HEK293 (cell line): ENCODE measurements around the gene GSC2.

ENCODE experiments used
- CTCF ChIA-PET: fragments of 350-600 bp; formaldehyde crosslinking; extraction: SDS; loops from one replicate; lab custom pipeline; 2021; ENCODE audit warnings: antibody characterized with exemption; lab: Yijun Ruan, JAX
- POLR2A ChIA-PET: fragments of 300-600 bp; formaldehyde crosslinking; extraction: SDS; loops from one replicate; lab custom pipeline; 2020; ENCODE audit warnings: antibody characterized with exemption, inconsistent platforms; lab: Yijun Ruan, JAX
- H3K27ac ChIP-seq: fragments of 200-500 bp; sonication (Bioruptor generic); 2 replicates; pipeline ENCODE4 v1.5.1; 2014; ENCODE audit warnings: low read depth, low read length, control low read depth, inconsistent platforms; ENCODE audit errors: extremely low read depth
- H3K36me3 ChIP-seq, 2 experiments: fragments of 200-500 bp in 1 of 2; sonication (Bioruptor generic) in 1 of 2; 1 replicate in 1 of 2; 2 replicates in 1 of 2; pipeline ENCODE4 v1.5.1; 2014 to 2017; ENCODE audit warnings: inconsistent platforms in 2 of 2, low read length in 2 of 2; ENCODE audit not compliant: control insufficient read depth in 2 of 2, insufficient read depth in 1 of 2
- H3K4me1 ChIP-seq: fragments of 200-500 bp; sonication (Bioruptor generic); 2 replicates; pipeline ENCODE4 v1.5.1; 2014; ENCODE audit warnings: mild to moderate bottlenecking, low read length, inconsistent platforms; ENCODE audit not compliant: control insufficient read depth, insufficient read depth
- H3K4me3 ChIP-seq: 2 replicates; pipeline ENCODE4 v1.5.1; 2011; ENCODE audit warnings: low read depth, mild to moderate bottlenecking, control low read depth, low read length, moderate library complexity
- H3K9me3 ChIP-seq: fragments of 200-500 bp; sonication (Bioruptor generic); 2 replicates; pipeline ENCODE4 v1.5.1; 2014; ENCODE audit warnings: low read depth, low read length, inconsistent platforms; ENCODE audit not compliant: control insufficient read depth, insufficient read depth
- EGR2 ChIP-seq: fragments of 450-650 bp; formaldehyde crosslinking; IDR thresholded peaks from 2 replicates; pipeline ENCODE4 v1.5.1; 2016; ENCODE audit warnings: low read depth, missing biosample characterization, missing genetic modification characterization
- HOXC10 ChIP-seq: sonication (generic); formaldehyde crosslinking; IDR thresholded peaks from 2 replicates; pipeline ENCODE4 v1.8.1; 2023; ENCODE audit warnings: mild to moderate bottlenecking, missing genetic modification reagents
- HOXD13 ChIP-seq: sonication (generic); formaldehyde crosslinking; IDR thresholded peaks from 2 replicates; pipeline ENCODE4 v1.8.0; 2022; ENCODE audit warnings: missing genetic modification reagents, borderline replicate concordance
- RBAK ChIP-seq: fragments of 450-650 bp; formaldehyde crosslinking; IDR thresholded peaks from 2 replicates; pipeline ENCODE4 v1.5.1; 2016; ENCODE audit warnings: missing biosample characterization, missing genetic modification characterization
- ZNF132 ChIP-seq: fragments of 450-650 bp; formaldehyde crosslinking; IDR thresholded peaks from 2 replicates; pipeline ENCODE4 v1.5.1; 2017; ENCODE audit warnings: missing biosample characterization, missing genetic modification characterization, borderline replicate concordance
- ZNF138 ChIP-seq: fragments of 450-650 bp; formaldehyde crosslinking; IDR thresholded peaks from 2 replicates; pipeline ENCODE4 v1.5.1; 2016; ENCODE audit warnings: missing biosample characterization, missing genetic modification characterization, borderline replicate concordance
- ZNF2 ChIP-seq: fragments of 450-650 bp; formaldehyde crosslinking; IDR thresholded peaks from 2 replicates; pipeline ENCODE4 v1.5.1; 2016; ENCODE audit warnings: missing biosample characterization, missing genetic modification characterization
- ZNF394 ChIP-seq: fragments of 450-650 bp; formaldehyde crosslinking; IDR thresholded peaks from 2 replicates; pipeline ENCODE4 v1.5.1; 2016; ENCODE audit warnings: missing biosample characterization, missing genetic modification characterization, mild to moderate bottlenecking, moderate library complexity, borderline replicate concordance
- ZNF416 ChIP-seq: fragments of 450-650 bp; formaldehyde crosslinking; IDR thresholded peaks from 2 replicates; pipeline ENCODE4 v1.5.1; 2016; ENCODE audit warnings: missing biosample characterization, missing genetic modification characterization
- ZNF514 ChIP-seq: fragments of 450-650 bp; formaldehyde crosslinking; IDR thresholded peaks from 2 replicates; pipeline ENCODE4 v1.5.1; 2016; ENCODE audit warnings: missing biosample characterization, missing genetic modification characterization
- ZNF544 ChIP-seq: fragments of 450-650 bp; formaldehyde crosslinking; IDR thresholded peaks from 2 replicates; pipeline ENCODE4 v1.5.0; 2017; ENCODE audit warnings: missing biosample characterization, missing genetic modification characterization
- ZNF555 ChIP-seq: fragments of 450-650 bp; formaldehyde crosslinking; conservative IDR thresholded peaks from 2 replicates; pipeline ENCODE4 v1.5.1; 2017; ENCODE audit warnings: missing biosample characterization, mild to moderate bottlenecking, missing genetic modification characterization, inconsistent platforms
- ZNF571 ChIP-seq: fragments of 450-650 bp; formaldehyde crosslinking; IDR thresholded peaks from 2 replicates; pipeline ENCODE4 v1.5.0; 2017; ENCODE audit warnings: missing biosample characterization, missing genetic modification characterization
- ZNF610 ChIP-seq: fragments of 450-650 bp; formaldehyde crosslinking; IDR thresholded peaks from 2 replicates; pipeline ENCODE4 v1.5.1; 2016; ENCODE audit warnings: missing biosample characterization, missing genetic modification characterization, borderline replicate concordance
- ZNF645 ChIP-seq: fragments of 450-650 bp; formaldehyde crosslinking; IDR thresholded peaks from 2 replicates; pipeline ENCODE4; 2016; ENCODE audit warnings: missing biosample characterization, missing genetic modification characterization
- ZNF664 ChIP-seq: fragments of 450-650 bp; formaldehyde crosslinking; IDR thresholded peaks from 2 replicates; pipeline ENCODE4 v1.5.1; 2016; ENCODE audit warnings: missing biosample characterization, missing genetic modification characterization
- ZNF677 ChIP-seq: fragments of 450-650 bp; IDR thresholded peaks from 2 replicates; pipeline ENCODE4 v1.5.0; 2018; ENCODE audit warnings: missing biosample characterization, mild to moderate bottlenecking, missing genetic modification characterization, moderate library complexity
- ZNF776 ChIP-seq: fragments of 450-650 bp; formaldehyde crosslinking; IDR thresholded peaks from 2 replicates; pipeline ENCODE4 v1.5.0; 2017; ENCODE audit warnings: missing biosample characterization, missing genetic modification characterization, borderline replicate concordance
- ZNF777 ChIP-seq: fragments of 450-650 bp; formaldehyde crosslinking; IDR thresholded peaks from 2 replicates; pipeline ENCODE4 v1.5.1; 2017; ENCODE audit warnings: missing biosample characterization, missing genetic modification characterization, borderline replicate concordance
- TF ChIP-seq, protein P1 (sequence below): fragments of 450-650 bp; formaldehyde crosslinking; IDR thresholded peaks from 2 replicates; pipeline ENCODE4 v1.5.1; 2016; ENCODE audit warnings: missing biosample characterization, missing genetic modification characterization

Gene GSC2

DNA sequence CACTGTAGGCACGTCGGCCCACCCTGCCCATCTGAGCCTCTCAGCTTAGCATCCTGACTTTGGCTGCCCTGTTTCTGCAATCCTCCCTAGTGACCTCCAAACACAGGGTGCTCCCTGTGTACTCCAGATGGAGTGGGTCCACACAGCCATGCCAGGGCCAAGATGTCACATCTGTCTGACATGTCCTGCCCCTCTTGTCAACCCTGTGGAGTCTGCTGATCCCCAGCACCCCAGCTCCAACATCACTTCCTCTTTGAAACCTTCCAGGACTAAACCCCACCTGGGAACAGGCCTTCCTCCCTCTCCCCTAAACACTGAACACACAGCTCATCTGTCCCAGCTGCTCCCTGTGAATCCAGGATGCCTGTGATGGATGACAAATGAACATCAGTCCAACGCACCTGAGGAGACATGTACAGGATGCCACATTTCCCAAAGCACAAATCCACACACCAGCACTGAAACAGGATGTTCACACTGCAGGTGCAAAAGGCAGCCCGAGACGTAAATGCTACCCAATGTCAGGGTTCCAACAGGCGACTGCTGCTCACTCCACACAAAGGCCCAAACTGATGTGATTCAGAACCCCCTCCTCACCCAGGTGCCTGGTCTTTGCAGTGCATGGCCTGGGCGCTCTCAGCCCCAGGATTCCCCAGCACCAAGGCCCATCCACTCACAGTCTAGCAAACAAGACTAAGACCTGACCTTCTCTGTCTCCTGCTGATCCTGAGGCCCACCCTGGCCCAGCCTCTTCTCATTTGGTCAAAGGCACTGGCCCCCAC, 21.0 kb downstream of the GSC2 start:
- Histone ChIP-seq H3K27ac (no peak overlapping the region), H3K4me1 (no peaks in the 10 kb centered on the region), H3K4me3 (no peak overlapping the region), H3K36me3 (peaks cover 0 to 35% of the 10 kb centered on the region in 2 experiments; a peak in 1 of 3 replicates), H3K9me3 (no peaks in the 10 kb centered on the region)
- CTCF ChIA-PET, result interaction anchor here (0.6 to 2.8 kb wide), 2 partner anchors 15 to 37 kb away, joined by 3 to 12 read pairs; partner anchors contain the start of gene ESS2
- no peak for TF ChIP-seq HOXC10 (CRISPR knock-in tag)
- POLR2A ChIA-PET, result interaction anchor here (1.0 kb wide), 1 partner anchor 12 kb away, joined by 3 read pairs; no protein-coding TSS in a partner anchor

DNA sequence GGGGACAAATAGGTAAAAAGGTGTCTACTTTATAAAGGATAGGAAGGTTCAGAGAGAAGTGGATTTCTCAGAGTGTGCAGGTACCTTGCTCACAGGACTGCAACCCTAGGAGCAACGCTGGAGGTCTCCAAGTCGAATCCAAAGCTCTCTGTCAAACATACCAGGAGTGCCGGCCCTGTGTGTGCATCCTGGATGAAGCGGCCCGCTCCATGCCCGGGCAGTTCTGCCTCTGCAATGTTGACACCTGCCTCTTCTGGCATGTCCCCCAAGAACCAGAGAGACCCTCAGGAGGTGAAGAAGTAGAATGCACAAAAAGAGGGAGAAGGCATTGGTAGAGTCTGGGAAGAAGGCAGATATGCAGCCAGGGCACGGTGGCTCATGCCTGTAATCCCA, 22.1 kb downstream of the GSC2 start:
- Histone ChIP-seq H3K27ac (no peak overlapping the region), H3K4me3 (no peak overlapping the region), H3K4me1 (no peaks in the 10 kb centered on the region), H3K9me3 (no peaks in the 10 kb centered on the region), H3K36me3 (peaks cover 0 to 23% of the 10 kb centered on the region in 2 experiments; a peak in 1 of 3 replicates)
- ChIA-PET CTCF (interaction anchor here (0.6 to 2.8 kb wide), 3 partner anchors 9 to 38 kb away, joined by 3 to 12 read pairs (median 3); partner anchors contain the start of gene ESS2), POLR2A (interaction anchor here (0.5 kb wide), 1 partner anchor 583 kb away, joined by 3 read pairs; no protein-coding TSS in a partner anchor)
- TF ChIP-seq ZNF571 (tag by site-specific recombination) (no peak), ZNF610 (tag by site-specific recombination) (no peak), RBAK (tag by site-specific recombination) (no peak), ZNF2 (tag by site-specific recombination) (no peak), ZNF777 (no peak), ZNF394 (tag by site-specific recombination) (no peak), ZNF514 (no peak), ZNF138 (tag by site-specific recombination) (no peak), ZNF544 (tag by site-specific recombination) (no peak), EGR2 (tag by site-specific recombination) (no peak), HOXD13 (CRISPR knock-in tag) (no peak), ZNF776 (tag by site-specific recombination) (no peak), ZNF132 (tag by site-specific recombination) (no peak), ZNF416 (tag by site-specific recombination) (no peak), ZNF677 (tag by site-specific recombination) (no peak), ZNF555 (tag by site-specific recombination) (no peak), ZNF645 (tag by site-specific recombination) (no peak), ZNF664 (tag by site-specific recombination) (no peak)
- TF ChIP-seq, protein P1, sequence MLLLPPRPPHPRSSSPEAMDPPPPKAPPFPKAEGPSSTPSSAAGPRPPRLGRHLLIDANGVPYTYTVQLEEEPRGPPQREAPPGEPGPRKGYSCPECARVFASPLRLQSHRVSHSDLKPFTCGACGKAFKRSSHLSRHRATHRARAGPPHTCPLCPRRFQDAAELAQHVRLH, result no peak
- TF ChIP-seq, all 188 proteins: peak for 0
